C4-2B (cell line): ENCODE results near the gene C2CD3.

ENCODE experiments used
- ZFX ChIP-seq: fragments of 450-650 bp; IDR thresholded peaks from 2 replicates; pipeline ENCODE4 v1.6.1; 2017
- TF ChIP-seq, protein P1 (sequence below): fragments of 450-650 bp; conservative IDR thresholded peaks from 2 replicates; pipeline ENCODE4 v1.5.1; 2017; ENCODE audit warnings: mild to moderate bottlenecking

DNA sequence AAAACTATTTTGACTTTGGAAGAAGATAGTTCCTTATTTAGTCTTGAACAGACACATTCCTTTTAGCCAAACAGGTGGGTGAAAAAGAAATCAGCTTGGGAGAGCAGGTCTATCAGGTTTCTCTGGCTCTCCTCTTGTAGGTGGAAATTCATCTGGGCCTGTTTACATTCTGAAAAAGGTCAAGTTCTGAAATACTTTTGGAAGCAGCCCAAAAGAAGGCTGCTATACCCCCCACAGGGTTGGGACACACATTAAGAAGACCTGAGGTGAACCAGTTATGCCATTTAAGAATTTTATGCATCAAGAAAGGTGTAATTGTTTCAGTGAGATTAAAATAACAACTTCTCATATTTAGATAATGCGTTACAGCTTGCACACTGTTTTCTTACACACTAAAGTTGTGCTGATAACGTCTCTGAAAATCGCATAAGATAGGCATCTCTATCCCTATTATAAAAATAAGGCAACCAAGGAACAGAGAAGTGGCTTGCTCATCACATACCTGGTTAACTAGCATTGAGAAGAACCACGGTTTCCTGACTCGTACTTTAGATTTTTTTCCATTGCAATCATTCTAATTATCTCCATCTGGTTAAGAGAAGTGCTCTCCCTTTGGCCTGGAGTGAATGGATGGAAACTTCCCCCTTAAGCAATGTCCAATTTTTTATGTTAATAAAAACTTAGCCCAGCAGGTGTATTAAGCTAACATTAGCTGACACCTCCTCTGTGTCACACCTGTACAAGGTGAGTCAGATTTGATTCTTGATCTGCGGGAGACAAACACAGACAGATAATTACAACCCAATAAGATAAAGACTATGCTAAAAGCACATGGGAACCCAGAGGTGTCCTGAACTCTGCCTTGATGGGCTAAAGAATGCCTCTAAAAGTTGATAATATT lies 101.4 kb downstream of the C2CD3 start:
- TF ChIP-seq, protein P1, sequence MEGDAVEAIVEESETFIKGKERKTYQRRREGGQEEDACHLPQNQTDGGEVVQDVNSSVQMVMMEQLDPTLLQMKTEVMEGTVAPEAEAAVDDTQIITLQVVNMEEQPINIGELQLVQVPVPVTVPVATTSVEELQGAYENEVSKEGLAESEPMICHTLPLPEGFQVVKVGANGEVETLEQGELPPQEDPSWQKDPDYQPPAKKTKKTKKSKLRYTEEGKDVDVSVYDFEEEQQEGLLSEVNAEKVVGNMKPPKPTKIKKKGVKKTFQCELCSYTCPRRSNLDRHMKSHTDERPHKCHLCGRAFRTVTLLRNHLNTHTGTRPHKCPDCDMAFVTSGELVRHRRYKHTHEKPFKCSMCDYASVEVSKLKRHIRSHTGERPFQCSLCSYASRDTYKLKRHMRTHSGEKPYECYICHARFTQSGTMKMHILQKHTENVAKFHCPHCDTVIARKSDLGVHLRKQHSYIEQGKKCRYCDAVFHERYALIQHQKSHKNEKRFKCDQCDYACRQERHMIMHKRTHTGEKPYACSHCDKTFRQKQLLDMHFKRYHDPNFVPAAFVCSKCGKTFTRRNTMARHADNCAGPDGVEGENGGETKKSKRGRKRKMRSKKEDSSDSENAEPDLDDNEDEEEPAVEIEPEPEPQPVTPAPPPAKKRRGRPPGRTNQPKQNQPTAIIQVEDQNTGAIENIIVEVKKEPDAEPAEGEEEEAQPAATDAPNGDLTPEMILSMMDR = no peak
- TF ChIP-seq ZFX = no peak
